DOHH2 (cell line): ENCODE measurements around the gene HLCS.

Experiments used
- EZH2phosphoT487 ChIP-seq: fragments of 200-600 bp; sonication (generic); IDR thresholded peaks from 2 replicates; pipeline ENCODE4 v1.6.1; 2017; ENCODE audit warnings: borderline replicate concordance, mild to moderate bottlenecking, antibody characterized with exemption, low read length, moderate library complexity, mixed read lengths
- TF ChIP-seq, protein P1 (sequence below): fragments of 200-600 bp; sonication (generic); IDR thresholded peaks from one replicate; pipeline ENCODE4 v1.5.1; 2014; ENCODE audit warnings: antibody characterized with exemption, mild to moderate bottlenecking, low read depth, low read length; ENCODE audit not compliant: poor library complexity, severe bottlenecking

DNA sequence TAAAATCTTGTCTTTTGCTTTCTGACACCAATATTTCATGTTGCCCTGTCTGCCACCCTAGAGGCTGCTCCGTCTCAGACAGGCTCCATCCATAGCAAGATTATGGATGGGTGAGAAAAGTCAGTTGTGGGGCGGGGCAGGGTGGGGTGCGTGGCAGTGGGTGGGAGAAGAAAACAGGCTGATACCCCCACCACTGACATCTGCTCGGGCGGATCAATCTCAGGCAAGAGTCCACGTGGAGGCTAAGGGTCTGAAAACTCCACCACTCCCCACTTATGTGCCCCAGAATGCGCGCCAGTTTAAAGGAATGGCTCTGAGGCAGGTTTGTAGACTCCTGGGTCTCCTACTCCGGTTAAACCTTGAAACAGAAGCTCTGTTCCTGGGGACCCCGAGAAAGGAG, 101.5 kb downstream of the HLCS start:
- TF ChIP-seq, protein P1, sequence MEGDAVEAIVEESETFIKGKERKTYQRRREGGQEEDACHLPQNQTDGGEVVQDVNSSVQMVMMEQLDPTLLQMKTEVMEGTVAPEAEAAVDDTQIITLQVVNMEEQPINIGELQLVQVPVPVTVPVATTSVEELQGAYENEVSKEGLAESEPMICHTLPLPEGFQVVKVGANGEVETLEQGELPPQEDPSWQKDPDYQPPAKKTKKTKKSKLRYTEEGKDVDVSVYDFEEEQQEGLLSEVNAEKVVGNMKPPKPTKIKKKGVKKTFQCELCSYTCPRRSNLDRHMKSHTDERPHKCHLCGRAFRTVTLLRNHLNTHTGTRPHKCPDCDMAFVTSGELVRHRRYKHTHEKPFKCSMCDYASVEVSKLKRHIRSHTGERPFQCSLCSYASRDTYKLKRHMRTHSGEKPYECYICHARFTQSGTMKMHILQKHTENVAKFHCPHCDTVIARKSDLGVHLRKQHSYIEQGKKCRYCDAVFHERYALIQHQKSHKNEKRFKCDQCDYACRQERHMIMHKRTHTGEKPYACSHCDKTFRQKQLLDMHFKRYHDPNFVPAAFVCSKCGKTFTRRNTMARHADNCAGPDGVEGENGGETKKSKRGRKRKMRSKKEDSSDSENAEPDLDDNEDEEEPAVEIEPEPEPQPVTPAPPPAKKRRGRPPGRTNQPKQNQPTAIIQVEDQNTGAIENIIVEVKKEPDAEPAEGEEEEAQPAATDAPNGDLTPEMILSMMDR, result no peak
- TF ChIP-seq EZH2phosphoT487, result no peak
